T-helper 9 cell (primary cell): ENCODE data around the gene TWIST1.

Experiments
- DNase-seq: peaks from one replicate; pipeline ENCODE4 v3.0.0-alpha.2; 2020

TWIST1 gene

DNA sequence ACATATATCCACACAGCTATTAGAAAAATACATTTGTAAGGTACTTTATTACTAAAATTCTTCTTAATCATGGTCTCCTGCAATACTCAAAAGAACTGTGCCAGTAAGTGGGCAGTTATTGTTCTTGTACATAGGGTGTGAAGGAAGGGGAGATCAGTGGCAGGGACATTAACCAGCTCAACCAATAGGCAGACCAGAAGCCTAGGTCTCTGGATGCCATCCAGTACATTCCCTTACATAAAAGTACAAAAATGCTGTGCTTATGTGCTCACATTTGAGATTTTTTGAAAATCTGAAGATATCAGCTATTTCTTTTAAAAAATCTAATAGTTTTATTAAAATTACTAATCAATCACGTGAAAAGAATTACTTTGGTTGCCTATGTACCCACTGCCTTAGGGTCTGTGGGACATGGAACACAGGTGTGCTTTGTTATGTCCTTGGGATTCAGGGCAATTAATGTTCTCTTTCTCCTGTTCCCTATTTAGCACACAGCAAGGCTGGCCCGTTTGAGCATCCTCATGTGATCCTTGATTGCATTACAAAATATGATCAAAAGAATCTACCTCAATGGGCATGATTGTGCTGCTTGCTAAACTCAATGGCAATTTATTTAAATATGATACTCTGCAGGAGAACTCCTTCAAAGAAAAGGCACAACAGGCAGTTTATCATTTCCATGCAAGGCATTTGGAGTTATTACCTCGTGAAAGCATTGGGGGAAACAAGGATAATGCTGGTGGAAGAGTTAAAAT, 22.7 kb downstream of the TWIST1 start:
- no peak for DNase-seq

DNA sequence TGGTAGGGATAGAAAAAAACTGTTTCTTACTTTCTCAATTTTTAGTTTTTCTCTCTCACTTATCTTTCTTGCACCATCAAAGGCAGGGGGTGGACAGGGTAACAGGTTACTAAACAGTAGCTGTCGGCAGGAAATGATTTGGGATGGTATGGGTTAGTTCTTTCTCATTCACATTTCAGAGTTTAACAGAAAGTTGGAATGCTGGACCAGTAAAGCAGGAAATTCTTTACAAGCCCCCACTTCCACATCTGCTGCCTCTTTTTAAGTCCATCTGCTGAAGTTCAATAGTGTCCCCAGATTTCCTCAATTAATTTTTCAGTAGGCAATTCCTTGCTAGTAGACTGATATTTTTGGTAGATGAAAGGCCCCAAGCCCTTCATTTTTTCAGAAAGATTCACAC, 23.3 kb downstream of the TWIST1 start:
- no peak for DNase-seq

DNA sequence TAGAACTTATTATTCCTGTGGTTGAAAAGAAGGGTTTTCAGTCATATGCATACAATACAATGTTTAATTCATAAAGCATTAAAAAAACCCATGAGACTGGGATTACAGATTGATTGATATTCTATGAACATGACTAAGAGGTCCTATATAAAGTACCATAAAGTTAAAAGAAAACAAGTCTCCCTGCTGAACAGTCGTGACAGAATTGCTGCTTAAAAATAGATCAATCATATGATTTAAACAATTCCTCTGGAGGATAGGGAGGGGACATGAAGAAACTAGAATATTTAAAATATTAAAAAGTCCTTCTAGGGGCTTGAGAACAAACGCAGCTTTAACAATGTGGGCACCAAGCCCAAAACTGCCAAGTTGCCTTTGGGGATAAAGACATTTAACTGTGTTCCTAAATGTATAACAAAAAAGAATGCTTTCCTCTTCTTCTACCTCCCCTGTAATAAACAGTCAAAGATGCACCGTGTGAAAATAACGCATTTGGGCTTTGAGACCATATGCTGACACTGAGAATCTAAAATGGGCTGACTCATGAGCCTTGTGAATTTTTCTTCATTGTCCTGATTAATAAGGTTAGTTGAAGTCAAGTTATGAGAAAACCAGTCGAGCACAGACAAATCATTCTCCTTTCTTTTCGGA, 25.8 kb downstream of the TWIST1 start:
- DNase-seq, result no peak

DNA sequence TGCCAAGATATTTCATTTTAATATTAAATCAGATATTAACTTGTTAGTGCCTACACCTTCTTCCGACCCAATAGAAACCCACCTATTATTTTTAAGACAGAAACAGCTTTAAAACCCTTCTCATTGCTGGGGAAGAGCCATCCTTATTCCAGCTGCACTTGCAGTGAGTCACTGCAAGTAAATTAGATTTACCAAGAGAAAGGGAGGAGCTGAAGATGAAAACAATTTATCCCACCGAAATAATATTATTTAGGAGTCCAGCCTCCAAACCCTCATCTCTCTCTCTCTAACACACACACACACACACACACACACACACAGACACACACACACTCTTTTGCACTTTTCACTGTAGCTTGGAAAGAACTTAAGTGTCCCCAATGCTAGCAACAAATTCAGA, 26.9 kb downstream of the TWIST1 start:
- no peak for DNase-seq

DNA sequence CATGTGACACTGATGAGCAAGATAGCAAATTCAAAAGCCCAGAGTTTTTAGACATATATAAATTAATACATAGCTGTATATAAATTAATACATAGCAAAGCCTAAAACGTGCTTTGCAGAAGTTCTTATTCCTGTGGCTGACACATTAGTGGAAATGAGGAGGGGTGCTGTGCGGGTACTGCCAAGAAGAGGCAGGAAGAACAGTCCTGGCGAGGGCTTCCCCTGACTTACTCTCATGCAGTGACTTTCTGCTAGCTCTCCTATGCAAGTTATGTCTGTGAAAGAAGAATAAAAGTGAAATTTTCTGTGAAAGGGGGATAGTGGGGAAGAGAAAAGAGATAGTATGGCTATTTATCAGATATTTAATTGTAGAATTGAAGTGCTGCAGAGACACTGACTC, 27.6 kb downstream of the TWIST1 start:
- DNase-seq, result no peak

DNA sequence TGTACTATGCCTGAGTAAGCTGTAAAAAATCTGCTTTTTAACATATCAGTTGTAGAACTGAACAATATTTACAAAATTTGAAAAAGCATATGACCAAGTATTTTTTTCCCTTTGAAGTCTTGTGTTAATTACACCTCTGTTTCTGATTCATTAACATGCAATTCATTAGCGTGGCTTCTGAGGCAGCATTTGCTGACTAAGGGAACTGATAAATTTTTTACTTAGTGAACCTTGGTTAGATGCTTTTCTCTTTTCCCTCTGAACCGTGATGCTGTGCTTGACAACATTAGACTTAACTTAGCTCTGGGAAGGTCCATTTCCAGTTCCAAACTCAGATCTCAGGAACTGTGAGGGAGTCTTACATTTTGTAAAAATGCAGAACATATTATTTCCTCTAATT, 28.1 kb downstream of the TWIST1 start:
- DNase-seq, result no peak

DNA sequence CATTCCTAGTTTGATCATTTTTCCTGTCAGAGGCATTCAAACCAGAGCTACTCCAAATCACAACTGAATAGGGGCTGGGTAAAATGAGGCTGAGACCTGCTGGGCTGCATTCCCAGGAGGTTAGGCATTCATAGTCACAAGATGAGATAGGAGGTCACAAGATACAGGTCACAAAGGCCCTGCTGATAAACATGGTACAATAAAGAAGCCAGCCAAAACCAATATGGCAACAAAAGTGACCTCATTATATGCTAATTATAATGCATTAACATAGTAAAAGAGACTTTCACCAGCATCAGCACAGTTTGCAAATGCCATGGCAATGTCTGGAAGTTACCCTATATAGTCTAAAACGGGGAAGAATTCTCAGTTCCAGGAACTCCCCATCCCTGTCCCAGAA, 37.3 kb downstream of the TWIST1 start:
- DNase-seq, result no peak

DNA sequence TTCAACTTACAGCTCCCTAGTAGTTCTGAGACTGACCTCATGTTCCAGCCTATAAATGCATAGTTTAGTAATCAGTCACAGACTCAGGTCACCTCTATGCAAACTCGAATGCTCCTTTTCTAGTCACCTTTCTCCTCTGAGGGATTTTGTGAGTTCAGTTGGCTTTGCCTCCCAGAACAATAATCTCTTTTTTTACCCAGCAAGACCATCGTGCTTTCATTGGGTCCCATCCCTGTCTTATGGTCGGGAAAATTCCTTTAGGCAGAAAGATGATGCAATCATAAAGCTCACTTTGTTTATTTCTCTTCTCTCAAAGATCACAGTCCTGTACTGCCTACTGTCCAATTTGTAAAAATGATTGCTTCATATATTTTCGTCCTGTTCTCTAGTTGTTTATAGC, 38.4 kb downstream of the TWIST1 start:
- DNase-seq, result no peak

DNA sequence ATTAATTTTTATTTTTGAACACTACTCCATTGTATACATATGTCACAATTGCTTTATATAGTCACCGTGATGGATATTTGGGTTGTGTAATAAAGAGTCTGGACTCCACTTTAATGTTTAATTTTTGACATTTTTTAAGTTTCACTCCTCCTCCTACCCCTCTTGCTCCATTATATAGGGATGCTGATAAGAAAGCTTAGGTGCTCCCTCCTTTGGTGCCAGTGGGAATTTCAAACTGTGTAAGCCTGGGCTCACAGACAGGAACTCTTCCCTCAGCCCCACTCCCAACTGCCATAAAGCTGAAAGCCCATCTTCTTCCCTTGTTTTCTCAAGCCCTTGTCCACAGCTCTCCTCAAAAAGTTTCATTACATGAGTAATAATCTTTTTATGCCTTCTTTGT, 47.6 kb downstream of the TWIST1 start:
- no peak for DNase-seq

DNA sequence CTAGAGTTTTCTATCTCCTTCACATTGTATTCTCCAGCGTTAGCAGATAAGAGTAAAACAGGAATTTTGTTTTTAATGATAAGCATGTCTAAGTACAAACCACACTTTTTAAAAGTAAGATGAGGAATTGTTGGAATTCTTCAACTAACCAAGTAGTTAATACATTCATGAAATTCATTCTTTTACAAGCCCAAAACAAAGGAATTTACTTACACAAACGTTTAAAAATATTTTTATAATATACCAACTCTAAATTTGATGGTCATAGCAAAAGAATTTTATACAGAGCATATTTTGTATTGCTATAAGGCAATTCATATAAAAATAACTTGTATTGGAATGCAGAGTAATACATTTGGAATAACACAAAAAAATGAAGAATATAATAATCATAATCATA, 51.3 kb downstream of the TWIST1 start:
- no peak for DNase-seq
